NCI-H748 treated with DMSO at 0.1 percent for 48 hours (cell line): ENCODE results near the gene PCA3.
"Not testable (repeated sequence)": the region's sequence is repeated elsewhere in the genome, so short reads cannot be mapped to it uniquely, and the experiment has no call there.

ENCODE experiments used
- DNase-seq: peaks from one replicate; lab custom pipeline; 2025; lab: John Stamatoyannopoulos, UW

Gene PCA3

DNA sequence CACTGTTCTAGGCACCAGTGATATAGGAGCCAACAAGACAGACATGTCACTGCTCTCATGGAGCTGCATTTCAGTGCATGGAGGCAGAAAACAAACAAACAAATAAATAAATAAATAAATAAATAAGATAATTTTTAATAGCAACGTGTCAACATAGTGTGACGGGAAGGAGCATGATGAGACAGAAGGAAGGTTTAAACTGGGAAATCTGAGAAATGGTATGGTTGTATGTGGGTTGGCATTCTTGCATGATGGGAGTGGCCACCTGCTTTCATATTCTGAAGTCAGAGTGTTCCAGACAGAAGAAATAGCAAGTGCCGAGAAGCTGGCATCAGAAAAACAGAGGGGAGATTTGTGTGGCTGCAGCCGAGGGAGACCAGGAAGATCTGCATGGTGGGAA, at the start of gene PCA3:
Gene PCA3, plus strand, starts transcription at position 301 of the 400 bp plus-strand sequence.
- no peak for DNase-seq

- DNase-seq: peak; percentile 59
Observed at GRCh38 chr9:76716085-76716672, 48.1 kb upstream of the PCA3 start.

DNA sequence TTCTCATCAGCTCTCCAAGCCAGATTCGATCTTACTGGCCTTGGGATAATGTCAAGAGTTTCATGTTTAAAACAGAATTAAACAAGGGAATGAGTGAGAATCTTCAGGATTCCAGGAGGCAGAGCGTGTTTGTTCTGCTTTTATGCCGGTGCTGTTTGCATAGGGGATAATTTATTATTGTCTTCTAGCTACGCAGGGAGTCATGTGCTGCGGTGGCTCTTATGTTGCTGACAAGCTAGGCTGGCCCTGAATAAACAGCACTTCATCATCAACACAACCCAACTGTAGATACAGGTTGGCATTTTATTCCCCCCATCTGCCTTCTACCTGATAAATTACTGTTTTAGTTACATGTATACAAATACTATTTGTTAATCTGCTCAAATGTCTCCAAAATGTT, 47.1 kb upstream of the PCA3 start:
- DNase-seq: peak; percentile 89

- DNase-seq: peak; percentile 61
Observed at GRCh38 chr9:76717613-76718012, 46.6 kb upstream of the PCA3 start.

DNA sequence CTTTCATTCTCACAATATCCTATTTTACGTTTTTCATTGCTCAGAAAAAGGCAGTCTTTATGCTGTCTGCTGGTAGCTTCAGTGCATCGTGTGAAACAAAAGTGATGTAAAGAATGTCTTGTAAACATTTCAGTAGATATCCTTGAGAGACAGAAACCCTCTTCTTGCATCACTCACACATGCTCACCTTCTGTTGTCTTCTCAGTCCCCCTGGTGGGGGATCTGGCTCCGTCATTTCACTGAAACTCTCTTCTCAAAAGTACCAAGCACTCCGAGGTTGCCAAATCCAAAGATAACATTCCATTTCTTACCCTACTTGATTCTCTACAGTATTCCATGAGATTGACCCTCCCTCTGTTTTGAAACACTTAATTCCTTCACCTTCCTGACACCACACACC, 46.1 kb upstream of the PCA3 start:
- no peak for DNase-seq

GRCh38 chr9:76720245-76720644, 44.0 kb upstream of the PCA3 start:
- no peak for DNase-seq

- DNase-seq: peak; percentile 83
Observed at GRCh38 chr9:76725011-76725546, 39.2 kb upstream of the PCA3 start.

GRCh38 chr9:76725885-76726284, 38.4 kb upstream of the PCA3 start:
- no peak for DNase-seq

GRCh38 chr9:76729116-76729515, 35.1 kb upstream of the PCA3 start:
- peak; percentile 35 for DNase-seq

DNA sequence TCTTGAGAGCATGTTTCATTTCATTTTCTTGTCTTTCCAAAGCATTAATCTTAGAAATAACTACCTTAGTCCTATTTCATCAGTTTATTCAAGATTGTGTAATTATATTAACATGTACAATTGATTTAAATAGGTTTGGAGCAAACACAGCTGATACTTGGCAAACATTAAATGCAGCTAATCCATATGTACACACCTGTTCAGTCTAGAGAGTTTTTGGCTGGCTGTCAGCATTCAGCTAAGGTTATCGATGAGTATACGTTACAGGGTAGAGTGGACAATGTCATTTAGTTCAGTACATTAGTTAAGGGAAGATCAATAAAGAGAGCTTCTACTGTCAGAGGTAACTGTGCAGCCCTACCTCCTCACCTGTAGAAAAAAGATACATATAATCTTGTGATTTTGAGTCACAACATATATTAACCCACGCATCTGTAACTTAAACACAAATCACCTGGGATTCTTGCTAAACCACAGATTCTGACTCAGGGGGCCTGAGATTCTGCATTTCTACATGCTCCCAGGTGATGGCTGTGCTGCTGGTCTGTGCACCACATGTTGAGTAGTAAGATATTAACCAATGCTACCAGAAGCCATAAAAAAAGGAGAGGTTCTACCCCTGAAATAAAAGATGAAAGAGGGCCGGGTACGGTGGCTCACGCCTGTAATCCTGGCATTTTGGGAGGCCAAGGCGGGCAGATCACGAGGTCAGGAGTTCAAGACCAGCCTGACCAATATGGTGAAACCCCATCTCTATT, 34.1 kb upstream of the PCA3 start:
- peak; percentile 97 for DNase-seq

GRCh38 chr9:76730801-76731200, 33.4 kb upstream of the PCA3 start:
- no peak for DNase-seq

DNA sequence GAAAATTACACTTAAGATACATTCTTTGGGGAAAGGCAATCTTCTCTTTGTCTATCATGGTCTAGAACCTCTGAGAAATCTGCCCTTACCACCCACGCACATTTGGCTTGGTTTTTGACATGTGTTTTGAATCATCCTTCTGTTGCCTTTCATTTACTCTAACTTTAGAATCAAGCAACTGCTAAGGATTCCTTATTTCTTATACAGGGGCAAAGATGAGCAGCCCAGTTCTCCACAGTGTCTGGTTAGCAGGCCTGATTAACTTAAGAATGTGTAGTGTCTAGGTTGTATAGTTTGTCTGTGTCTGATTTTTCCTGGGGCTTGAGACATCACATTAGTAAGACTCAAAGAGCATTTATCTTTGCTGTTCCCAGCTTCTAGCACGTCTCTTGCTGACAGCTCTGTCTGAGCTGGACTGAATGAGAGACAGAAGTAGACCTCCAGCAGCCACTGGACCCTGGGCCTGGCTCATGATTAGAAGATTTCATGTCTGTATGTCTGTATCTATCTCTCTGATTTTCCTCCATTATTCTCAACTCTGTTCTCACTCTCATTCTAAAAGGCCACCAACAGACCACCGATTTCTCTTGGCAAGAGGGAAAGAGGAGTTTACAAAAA, 31.8 kb upstream of the PCA3 start:
- no peak for DNase-seq

- no peak for DNase-seq
Observed at GRCh38 chr9:76733096-76733495, 31.1 kb upstream of the PCA3 start.

- no peak for DNase-seq
Observed at GRCh38 chr9:76734716-76735115, 29.5 kb upstream of the PCA3 start.

DNA sequence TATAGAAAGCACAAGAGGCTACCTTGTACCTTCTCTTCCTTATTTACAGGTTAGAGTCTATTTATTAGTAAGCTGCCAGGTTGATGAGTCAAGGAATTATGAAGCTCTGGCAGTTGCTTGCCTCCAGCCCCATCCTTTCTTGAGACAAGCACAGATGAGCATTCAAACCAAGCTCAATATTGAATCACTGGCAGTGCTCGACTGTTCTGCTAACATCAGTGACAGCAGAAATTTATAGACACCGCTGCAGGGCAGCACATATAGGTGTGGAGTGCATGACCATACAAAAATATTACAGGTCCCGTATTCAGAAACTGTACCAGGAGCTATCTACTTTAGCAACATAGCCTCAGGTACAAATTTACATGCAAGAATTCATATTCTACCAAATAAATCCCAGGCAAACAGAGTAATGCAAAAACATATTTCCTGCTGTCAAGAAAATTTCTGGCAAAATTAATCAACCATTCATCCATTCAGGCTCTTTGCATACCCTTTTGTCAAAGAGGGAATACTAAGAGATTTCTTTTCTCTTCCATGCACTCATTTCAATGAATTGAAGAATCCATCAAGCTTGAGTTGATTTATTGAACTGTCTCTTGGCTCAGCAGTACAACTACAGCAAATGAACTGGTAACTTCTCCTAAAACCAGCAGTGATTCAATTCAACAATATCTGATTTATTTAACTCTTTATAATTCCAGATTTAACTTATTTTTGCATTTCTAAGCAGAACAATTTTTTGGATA, 26.9 kb upstream of the PCA3 start:
- DNase-seq: no peak

- peak; percentile 94 for DNase-seq
Observed at GRCh38 chr9:76738402-76738801, 25.8 kb upstream of the PCA3 start.

DNA sequence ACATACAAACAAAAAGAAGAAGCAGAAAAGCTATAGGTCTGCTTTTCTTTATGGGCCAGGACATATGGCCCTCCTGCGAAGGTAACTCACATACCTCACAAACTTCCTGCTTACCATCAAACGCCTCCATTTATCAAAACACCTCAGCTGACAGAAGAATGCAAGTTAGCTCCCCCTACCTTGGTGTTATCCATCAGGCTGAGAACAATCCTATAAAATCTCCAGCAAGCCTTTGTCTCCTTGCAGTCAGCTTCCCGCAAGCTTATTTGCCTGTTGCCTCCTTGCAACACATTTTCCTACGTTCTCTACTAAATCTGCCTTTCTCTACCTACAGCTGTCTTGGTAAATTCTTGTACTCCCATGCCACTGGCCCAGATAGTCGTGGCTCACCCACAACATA, 22.7 kb upstream of the PCA3 start:
- DNase-seq: no peak

DNA sequence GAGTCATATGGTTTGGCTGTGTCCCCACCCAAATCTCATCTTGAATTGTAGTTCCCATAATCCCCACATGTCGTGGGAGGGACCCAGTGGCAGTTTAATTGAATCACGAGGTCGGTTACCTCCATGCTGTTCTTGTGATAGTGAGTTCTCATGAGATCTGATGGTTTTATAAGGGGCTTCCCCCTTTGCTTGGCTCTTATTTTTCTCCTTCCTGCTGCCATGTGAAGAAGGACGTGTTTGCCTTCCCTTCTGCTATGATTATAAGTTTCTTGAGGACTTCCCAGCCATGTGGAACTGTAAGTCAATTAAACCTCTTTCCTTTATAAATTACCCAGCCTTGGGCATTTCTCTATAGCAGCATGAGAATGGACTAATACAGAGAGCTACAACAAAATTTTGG, 21.3 kb upstream of the PCA3 start:
- not testable (repeated sequence) for DNase-seq

DNA sequence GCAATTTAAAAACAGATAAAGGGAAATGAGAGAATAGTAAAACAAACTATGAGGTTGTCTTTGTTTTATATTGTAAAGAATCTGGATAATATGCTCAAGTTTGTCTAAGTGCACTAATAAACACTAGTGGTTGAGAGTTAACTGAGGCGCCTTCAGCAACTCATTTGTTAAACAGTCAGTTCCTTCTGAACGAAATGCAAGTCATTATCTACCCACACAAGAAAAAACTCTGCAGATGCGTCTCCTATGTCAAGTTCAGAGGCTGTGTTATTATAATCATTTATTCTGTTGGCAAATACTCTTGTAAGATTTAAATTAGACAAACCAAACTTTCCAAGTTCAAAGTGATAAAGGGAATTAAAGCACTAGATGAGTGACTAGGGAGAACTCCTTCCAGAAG, 20.3 kb upstream of the PCA3 start:
- no peak for DNase-seq

DNA sequence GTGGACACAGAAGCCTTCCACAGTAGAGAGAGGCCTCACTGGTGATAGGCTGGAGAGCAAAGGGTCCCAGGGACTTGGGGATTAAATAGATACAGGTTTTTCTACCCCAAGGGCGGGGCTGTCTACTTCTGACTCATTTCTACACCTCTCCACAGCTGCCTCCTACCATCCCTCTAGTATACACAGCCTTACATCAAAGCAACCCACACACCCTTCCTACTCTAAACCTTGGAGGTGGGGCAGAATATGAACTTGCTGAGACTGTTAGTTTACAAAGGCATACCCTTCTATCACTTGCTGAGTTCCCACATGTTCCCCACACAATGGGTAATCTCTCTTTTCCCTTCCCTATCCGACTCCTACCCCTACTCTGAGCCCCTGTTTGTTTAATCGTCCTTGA, 19.9 kb upstream of the PCA3 start:
- DNase-seq: no peak

- no peak for DNase-seq
Observed at GRCh38 chr9:76751001-76751400, 13.2 kb upstream of the PCA3 start.

DNA sequence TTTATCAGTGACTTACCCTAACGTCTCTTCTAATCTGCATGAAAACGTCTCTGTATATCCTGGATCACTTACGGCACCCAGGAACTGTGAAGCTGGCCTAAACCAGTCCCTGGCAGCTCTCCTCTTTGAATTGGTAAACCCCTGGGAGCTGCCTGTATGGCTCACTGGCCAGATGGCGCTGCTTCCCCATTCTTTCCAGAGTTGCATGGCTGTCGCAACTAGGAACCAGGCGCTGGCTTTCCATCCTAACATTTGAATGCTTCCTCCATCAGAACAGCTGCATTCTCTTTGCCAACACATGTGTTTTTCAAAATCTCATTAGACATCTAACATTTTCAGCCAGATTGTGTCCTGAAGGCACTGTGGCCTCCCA, 8.0 kb upstream of the PCA3 start:
- peak; percentile 95 for DNase-seq
